DMS53 (cell line): ENCODE data around the gene VHLL.

ENCODE experiments used
- DNase-seq: peaks from one replicate; lab custom pipeline; 2025; lab: John Stamatoyannopoulos, UW

VHLL gene

DNA sequence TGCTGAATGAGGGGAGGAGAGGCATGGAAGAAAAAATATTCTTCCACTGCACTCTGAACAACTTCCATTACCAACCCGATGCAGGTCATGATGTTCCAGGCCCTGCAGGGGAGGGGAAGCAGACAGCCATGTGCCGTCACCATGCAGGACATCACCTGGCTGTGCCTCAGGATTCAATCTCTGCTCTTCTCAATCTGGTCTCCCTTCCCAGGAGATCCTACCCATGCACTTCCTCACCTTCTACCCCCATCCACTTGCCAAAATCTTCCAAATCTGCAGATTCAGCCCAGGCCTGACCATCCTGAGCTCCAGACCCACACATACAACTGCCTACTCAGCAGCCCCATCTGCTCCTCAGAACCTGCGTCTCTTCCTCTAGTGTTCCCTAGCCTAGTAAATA is 45.5 kb downstream of the VHLL start:
- no peak for DNase-seq

GRCh38 chr1:156251527-156251926 is 47.6 kb downstream of the VHLL start:
- DNase-seq: no peak

GRCh38 chr1:156249593-156249992 is 49.5 kb downstream of the VHLL start:
- no peak for DNase-seq
